Renal pelvis (tissue), 4 donors: ENCODE data around the gene MANSC1. TPM values are rescaled to one million over a fixed set of nuclear protein-coding genes. Genes with fewer than 3 reads are reported as not detected.
"Not testable (repeated sequence)": the region's sequence is repeated elsewhere in the genome, so short reads cannot be mapped to it uniquely, and the experiment has no call there.

ENCODE experiments used
- DNase-seq: peaks from one replicate; pipeline ENCODE4 v3.0.0-alpha.2; 2013
- polyA plus RNA-seq, 3 donors: library from polyadenylated mRNA; unstranded; fragments of 120-200 nt; gene quantifications; one replicate each; pipeline ENCODE4 v1.2.1, GENCODE V29; 2013; ENCODE audit not compliant: insufficient read length in 3 of 3

The MANSC1 gene
- polyA plus RNA-seq, 3 donors = 28.0 to 31.2 (median 29.9) TPM

- peak; percentile 52 for DNase-seq
These were observed 16.4 kb downstream of the MANSC1 start for GRCh38 chr12:12333407-12334366.

GRCh38 chr12:12331896-12332295 is 18.1 kb downstream of the MANSC1 start:
- peak; percentile 61 for DNase-seq

GRCh38 chr12:12331244-12331771 is 18.7 kb downstream of the MANSC1 start:
- no peak for DNase-seq

GRCh38 chr12:12327802-12328201 is 22.2 kb downstream of the MANSC1 start:
- DNase-seq = peak; percentile 62

GRCh38 chr12:12326262-12326661 is 23.8 kb downstream of the MANSC1 start:
- no peak for DNase-seq

GRCh38 chr12:12323591-12323990 is 26.5 kb downstream of the MANSC1 start:
- peak; percentile 41 for DNase-seq

GRCh38 chr12:12323118-12323517 is 26.9 kb downstream of the MANSC1 start:
- no peak for DNase-seq

- peak; percentile 54 for DNase-seq
These were observed 30.4 kb downstream of the MANSC1 start for GRCh38 chr12:12319451-12320183.

- DNase-seq = no peak
These were observed 34.2 kb downstream of the MANSC1 start for GRCh38 chr12:12315838-12316237.

GRCh38 chr12:12310695-12311094 is 39.3 kb downstream of the MANSC1 start:
- not testable (repeated sequence) for DNase-seq

GRCh38 chr12:12305568-12306300 is 44.3 kb downstream of the MANSC1 start:
- no peak for DNase-seq

GRCh38 chr12:12302976-12303375 is 47.1 kb downstream of the MANSC1 start:
- DNase-seq = no peak

GRCh38 chr12:12301122-12301521 is 48.9 kb downstream of the MANSC1 start:
- DNase-seq = no peak

- no peak for DNase-seq
These were observed 52.7 kb downstream of the MANSC1 start for GRCh38 chr12:12297201-12297830.

GRCh38 chr12:12294215-12295005 is 55.6 kb downstream of the MANSC1 start:
- no peak for DNase-seq

GRCh38 chr12:12290206-12290605 is 59.8 kb downstream of the MANSC1 start:
- DNase-seq = no peak

- no peak for DNase-seq
These were observed 63.6 kb downstream of the MANSC1 start for GRCh38 chr12:12286441-12286840.

GRCh38 chr12:12282761-12283425 is 67.1 kb downstream of the MANSC1 start:
- DNase-seq = no peak

- DNase-seq = no peak
These were observed 67.8 kb downstream of the MANSC1 start for GRCh38 chr12:12282202-12282601.

- no peak for DNase-seq
These were observed 68.9 kb downstream of the MANSC1 start for GRCh38 chr12:12281134-12281533.
